Embryonic facial prominence (tissue), 1 donor: ENCODE measurements around the gene GLT6D1.

Source experiments
- DNase-seq: peaks from one replicate; pipeline ENCODE4 v3.0.0-alpha.2; 2016; ENCODE audit errors: extremely low spot score

Gene GLT6D1

DNA sequence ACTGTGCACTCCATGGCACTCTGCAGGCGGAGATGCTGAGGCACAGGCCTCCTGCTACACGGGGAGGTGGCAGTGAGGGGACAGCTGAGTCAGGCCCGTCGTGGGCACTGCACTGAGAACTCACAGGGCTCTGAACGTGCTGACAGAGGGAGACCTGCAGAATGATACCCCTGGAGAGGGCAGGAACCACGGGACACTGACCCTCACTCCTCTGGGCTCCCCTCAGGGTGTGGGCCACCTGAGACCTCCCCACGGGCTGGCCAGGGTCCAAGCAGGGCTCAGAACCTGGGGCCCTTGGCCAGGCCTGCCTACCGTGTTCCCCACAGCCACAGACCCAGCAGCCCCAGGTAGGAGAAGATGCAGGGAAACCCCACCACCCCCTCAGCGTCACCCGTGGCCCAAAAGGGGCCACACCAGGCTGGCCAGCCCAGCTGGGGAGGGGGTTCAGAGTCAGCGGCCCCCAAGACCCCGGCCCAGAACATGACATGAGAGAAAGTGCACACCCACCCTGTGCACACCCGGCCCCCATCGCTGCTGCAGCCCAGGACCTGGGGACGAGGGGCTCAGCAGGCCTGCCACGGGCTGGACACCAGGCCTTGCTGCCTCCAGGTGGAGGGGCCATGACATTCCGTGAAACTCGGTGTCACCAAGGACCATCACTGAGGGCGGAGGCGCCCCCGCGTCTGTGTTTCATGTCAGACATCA is 30.9 kb downstream of the GLT6D1 start:
- no peak for DNase-seq

DNA sequence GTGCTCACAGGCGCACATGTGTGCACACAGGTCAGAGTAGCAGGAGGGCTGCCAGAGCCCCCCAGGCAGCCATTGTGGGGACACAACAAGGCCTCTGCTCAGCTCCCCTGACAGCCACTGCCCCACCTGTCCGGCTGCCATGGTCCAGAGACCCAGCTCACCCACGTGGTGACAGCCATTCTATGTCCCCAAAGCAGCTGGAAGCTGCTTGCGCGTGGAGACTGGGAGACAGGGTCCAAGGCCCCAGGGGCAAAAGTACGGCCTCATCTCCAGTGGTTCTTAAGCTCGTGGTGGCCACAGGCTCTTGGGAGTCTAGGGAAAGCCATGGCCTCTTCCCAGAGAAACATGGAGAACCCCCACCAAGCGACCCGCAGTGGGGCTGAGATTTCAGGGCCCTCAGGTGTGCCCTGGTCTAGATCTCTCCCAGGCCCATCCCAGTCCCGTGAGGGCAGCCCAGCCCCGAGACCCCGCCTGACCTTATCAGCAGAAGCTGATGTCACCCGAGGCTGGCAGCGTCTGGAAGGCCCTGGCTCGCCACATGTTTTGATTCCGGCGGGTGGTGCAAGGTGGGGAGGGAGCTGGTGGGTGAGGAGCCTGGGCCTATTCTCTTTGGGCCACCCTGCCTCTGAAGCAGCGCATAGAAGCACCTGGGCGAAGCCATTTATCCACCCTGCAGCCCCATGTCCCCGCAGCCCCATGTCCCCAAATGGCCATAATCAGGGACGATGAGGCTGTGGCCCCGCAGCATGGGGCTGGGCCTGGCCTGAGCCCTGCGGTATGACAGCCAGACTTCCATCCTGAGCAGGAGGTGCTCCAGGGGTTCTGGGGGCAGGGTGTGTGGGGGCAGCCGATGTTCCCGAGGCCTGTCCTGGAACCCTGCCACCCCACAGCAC is 31.7 kb downstream of the GLT6D1 start:
- no peak for DNase-seq

DNA sequence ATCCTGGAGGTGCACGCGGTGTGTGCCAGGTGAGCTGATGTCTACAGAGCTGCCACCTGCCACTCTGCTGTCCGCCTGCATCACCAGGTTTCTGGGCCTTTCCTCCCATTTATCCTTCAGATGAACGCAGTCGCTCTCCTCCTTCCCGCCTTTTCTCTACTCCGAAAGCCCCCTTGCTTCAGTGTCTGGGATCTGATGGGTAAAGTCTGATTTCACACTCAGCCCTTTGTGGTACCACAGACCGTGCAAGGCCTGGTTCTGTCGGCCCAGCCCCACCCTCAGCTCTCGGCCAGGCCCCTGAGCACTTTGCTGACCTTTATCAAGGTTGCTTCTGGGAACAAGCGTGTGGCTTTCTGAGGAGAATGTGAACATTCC is 32.5 kb downstream of the GLT6D1 start:
- no peak for DNase-seq

DNA sequence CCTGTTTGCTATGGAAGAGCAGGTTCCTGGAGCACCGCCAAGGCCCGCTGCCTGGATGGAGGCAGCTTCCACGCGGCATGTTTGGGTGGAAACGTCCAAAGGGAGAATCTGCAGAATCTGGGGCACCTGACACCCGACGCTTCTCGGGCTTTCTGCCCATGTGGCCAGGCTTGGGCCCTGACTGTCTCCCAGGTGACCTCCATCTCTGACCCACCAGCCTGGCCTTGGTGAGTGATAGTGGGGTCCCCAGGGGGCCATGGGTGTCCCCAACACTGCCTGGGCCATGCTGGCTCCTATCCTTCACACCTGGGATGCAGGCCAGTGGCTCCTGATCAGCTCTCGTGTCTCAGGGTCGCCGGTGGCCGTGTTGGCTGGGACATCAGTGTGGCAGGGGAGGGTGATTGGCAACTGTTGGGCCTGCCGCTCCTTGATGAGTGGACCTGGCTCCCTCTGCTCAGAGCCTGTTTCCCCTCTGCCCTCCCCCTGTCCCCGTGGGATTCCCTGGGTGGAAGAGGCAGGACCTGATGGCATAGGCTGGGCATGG is 34.0 kb downstream of the GLT6D1 start:
- DNase-seq = no peak

DNA sequence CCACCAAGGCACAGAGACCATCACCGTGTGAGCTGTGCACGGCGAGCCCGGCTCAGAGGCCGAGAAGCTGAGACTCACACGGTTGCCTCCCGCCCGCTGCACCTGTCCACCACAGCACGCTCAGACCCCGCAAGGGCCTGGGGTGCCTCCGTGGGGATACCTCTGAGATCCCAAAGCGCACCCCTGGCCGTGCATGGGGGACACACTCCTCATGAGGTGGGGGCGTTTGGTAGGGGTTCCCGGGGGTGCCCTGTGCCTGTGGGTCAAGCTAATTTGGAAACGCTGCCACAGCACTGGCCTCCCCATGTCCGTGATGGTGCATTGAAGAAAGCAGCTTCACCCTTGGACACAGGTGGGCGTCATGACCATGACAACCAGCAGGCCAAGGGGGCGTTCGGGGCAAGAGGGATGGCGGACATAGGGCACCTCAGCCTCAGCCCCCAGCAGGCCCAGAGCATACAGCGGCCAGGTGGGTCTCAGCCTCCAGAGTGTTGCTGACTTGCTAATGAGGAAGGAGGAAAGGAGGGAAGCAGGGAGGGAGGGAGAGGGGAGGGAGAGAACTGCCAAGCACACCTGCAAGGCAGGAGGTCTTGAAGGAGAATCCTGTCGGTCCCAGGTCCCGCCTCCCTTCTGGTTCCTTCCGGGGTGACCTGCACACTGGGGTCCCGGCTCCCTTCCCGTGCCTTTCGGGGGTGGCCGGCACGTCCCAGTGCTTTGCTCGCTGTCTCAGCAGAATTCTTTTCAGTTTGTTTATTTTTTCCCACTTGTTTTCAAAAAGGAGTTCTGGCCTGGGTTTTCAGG is 34.7 kb downstream of the GLT6D1 start:
- no peak for DNase-seq

DNA sequence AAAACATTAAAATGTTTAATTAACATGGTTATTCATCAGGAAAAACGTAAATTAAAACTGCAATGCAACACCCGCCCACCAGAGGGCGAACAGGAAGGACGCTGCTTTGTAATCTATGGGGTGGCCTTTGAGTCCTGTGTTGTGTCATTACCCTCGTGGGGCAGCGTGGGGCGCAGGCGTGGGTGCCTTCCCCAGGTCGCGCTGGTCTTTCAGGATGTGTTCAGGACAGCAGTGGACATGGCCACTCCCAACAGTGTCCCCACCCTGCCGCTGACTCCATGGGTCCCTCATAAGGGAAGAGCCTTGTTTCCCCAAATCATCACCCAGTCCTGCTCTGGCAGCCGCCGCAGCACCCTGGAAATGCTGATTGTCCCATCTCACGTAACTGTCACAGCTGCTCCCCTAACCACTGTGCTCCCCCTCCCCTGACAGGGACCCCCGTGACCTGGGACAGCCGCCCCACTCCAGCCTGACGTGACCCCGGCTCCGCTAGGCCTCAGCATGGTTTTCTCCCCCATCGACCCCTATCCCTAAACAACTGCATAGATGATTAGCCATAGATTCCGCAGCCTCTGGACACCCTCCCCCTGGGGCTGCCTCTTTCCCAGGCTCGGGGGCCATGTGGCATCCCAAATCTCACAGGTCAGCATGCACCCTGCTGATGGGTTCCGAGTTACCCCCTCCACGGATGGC is 36.4 kb downstream of the GLT6D1 start:
- DNase-seq = no peak

DNA sequence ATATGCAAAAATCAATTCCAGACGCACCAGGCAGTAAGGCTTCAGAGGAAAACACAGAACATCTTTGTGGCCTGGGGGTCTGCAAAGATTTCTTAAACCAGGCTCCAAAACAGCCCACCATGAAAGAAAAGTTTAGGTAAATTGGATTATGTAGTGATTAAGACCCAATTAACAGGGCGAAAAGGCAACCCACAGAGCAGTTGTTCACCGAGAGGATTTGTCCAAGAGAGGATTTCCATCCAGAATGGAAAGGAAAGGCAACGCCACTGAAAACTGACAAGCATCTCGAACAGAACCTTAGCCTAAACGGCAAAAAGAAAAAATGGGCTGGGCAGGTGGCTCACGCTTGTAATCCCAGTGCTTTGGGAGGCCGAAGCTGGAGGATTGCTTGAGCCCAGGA is 37.4 kb downstream of the GLT6D1 start:
- DNase-seq = no peak

DNA sequence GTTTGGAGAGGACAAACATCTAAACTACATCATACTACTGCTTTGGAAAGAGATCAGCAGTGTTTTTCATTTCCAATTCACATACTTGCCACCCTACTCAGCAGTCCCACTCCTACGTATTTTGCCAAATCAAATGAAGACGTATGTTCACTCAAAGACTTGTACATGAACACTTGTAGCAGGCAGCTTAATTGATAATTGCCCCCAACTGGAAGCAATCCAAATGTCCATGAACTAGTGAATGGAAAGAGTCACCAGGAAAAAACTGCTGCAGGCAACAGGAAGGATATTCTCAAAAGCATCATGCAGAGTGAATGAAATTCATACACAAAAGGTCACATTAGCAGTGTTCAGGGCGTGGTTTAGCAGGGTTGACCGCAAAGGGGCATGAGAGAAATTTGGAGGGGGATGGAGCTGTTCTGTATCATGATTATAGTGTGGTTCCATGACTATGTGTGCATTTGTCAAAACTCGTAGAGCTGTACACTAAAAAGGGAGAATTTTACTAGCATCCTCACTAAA is 39.0 kb downstream of the GLT6D1 start:
- DNase-seq = no peak

DNA sequence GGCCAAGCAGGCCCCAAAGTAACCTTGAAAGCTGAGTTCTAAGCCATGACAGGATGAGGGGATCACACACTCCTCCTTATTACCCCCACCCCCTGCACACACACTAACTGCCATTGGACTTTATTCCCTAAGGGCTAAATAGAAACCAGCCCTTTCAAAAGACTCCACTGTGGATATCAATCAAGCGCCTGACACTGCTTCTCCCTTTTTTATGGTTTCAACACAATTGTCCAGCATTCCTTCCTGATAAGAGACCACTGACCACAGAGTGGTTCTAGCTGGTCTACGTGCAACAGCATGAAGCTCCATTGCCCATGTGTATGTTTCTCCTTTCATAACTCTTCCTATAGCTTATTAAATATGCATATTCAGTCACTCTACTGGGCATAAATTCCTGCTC is 43.1 kb downstream of the GLT6D1 start:
- DNase-seq = no peak

DNA sequence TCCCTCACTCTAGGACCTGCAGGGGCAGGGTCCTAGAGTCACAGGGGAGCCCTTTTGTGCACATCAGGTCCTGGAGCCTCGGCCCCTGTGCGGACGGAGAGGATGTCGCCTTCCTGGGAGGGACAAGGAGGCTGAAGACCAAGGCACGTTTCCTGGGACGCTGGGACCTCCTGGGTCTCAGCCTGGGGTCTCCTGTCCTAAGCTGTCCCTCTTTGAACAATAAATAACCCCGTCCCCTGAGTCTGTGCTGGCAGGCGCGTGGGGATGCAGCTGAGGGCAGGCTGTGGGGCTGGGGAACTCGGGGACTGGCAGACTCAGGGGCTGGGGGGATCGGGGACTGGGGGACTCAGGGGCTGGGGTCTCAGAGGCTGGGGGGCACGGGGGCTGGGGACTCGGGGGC is 46.7 kb downstream of the GLT6D1 start:
- DNase-seq = no peak

DNA sequence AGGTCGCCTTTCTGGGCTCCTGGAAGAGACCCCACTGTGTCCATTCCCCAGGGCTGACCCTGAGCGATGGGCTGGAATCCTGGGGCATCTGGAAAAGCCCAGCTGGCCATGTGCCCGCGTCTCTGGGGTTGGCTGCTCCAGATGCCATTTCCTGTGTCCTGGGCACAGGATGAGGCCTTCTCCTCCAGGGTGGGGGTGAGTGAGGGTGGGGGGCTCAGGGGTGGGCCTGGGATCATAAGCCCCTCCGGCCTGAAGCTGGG is 47.1 kb downstream of the GLT6D1 start:
- DNase-seq = no peak

DNA sequence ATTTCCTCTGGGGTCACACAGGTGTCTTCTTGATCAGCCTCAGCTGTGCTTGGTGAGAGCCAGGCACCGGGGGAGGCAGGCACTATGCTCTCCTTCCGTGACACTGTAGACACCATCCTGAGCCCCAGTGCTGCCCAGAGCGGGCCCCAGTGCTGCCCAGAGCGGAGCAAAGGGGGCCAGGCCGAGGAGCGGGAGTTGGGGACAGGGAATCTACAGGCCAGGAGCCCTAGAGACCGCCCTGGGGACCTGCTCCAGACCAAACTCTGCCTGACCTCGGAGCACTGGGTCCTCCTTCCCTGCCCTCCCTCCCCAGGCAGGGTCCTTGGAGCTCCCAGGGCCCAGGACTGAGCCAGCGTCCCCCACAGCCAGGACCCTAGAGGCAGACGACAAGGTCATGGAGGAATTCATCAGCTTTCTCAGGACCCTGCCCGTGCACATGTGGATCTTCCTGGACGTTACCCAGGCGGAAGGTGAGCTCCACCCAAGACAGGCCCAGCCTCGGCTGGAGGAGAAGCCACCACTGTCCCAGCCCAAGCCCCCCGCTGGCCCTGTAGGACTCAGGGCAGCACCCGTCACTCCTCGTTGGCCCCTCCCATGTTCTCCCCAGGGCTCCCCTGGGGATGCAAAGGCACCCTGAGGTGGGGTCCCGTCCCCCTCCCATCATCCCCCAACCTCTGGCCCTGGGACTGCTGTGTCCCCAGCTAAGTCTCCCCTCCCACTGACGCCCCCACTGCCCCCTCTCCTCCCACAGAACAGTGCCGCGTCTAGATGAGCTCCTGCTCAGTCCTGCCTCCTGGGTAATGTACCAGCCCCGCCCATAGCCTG is 47.6 kb downstream of the GLT6D1 start:
- DNase-seq = no peak

DNA sequence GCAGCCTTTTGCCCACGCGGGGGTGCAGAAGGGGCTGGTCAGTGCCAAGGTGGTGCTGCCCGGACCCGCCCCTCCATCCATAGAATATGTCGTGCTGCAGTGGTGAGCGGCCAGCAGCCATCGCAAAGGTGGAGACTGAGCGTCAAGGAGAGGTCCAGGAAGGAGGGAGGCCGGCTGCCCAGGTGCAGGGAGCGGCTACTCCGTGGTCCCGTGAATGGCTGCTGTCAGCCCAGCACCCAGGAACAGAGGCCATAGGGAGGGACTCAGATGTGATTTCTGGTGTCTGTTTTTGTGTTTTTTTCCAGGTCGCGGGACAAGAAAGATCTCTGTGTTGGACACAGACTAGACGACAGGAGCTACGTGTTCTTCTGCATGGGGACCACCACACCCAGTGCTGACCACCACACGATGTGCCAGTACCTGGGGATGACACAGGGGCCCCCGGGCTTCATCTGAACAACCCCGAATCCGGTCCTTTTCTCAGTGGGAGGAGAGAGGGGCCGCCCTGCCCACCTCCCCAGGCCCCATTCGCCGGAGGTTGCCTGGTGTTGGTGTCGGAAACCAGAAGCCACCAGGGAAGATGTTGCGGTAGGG is 48.8 kb downstream of the GLT6D1 start:
- DNase-seq = no peak

DNA sequence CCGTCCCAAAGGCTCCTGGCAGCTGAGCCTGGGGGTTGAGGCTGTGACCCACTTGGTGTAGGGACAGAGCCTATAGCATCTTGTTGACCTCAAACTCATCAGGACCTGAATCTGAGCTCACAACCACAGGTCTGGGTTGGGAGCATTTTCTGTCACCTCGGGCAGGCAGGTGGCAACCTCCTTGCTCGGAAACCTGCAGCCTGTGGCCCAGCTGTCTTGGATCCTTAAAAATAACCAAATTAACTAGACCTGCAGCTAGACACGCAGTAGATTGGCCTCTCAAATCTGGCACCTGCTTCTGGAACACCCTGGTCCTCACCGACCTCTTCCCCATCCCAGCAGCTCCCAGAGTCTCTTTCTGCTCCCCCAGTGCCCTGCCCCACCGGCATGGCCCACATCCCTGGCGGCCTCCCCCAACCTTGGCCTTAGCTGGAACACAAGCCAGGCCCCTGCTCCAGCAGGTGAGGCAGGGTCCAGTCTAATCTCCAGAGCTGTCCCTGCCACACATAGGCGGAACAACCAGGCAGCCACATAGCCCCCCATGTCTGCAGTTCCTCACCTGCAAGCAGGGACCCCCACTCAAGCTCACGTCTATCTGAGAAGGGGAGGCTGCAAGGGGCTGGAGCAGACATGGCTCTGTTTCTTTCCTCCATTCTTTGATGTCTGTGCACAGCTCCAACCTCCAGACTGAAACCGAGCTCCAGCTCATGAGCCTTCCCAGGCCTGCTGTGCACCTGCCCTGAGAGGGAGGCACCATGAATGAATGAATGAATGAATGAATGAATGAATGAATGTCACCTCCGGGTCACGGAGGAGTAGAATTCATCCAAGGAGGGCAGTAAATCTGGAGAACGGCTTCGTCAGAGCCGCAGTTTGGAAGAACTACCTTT is 49.5 kb downstream of the GLT6D1 start:
- DNase-seq = no peak

DNA sequence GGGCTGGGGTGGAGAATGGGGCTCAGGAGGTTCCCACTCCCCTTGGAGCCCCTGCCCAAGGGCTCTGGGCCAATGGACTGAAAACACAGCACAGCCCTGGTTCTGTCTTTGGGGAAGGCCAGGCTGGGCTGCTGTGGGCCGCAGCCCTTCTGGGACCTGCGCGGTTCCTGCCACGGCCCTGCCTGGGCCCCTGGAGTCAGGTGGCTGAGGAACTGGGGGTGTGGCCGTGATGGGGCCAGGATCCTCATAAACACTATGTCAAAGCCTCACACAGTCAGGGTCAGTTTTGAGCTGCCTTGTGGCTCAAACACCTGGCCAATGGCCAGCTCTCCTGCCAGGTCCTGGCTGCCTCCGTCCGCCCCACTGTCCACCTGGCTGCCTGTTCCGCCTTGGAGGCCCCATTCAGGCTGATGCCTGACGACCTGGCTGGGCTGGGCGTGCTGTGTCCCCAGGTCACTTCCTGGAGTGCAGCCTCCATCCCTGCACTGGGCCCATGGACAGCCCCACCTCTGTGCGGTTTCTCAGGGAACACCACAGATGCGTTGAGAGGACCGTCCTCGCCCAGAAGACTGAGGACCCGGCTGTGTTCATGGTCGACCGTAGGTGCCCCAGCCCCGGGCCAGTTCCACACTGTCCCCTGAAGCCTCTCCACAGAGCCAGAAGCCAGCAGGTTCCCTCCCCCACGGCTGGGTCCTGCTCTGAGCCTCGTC is 50.3 kb downstream of the GLT6D1 start:
- DNase-seq = no peak

DNA sequence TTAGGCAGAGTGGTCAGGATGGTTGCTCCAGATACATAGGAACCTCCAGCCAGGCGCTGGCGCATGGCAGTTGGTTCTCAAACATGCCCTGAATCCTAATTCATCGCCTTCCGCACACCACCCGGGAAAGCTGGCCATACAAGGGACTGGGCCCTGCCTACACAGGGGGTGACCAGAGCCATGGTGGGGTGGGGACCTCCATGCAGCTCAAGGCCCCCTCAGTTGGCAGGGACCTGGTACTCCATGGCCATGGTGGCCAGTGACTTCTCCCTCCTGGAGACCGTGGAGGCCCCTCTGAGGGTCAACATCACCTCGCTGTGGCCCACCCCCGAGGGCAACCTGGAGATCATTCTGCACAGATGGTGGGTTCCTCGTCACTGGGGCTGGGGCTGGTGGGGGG is 51.0 kb downstream of the GLT6D1 start:
- no peak for DNase-seq

DNA sequence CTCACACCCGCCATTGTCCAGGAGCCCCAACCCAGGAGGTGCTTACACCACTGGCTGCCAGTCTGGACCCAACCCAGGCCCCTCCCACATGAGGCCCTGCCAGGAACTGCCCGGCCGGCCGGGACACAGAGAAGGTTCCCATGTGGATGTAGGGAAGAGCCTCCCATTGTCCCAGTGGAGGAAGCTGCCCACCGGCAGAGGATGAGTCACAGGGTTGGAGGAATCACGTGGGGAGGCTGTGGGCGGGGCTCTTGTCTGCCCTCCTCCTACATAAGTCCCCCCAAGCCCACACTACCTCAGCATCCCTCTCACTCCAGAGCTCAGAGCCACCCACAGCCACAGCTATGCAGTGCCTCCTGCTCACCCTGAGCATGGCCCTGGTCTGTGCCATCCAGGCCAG is 51.7 kb downstream of the GLT6D1 start:
- no peak for DNase-seq

DNA sequence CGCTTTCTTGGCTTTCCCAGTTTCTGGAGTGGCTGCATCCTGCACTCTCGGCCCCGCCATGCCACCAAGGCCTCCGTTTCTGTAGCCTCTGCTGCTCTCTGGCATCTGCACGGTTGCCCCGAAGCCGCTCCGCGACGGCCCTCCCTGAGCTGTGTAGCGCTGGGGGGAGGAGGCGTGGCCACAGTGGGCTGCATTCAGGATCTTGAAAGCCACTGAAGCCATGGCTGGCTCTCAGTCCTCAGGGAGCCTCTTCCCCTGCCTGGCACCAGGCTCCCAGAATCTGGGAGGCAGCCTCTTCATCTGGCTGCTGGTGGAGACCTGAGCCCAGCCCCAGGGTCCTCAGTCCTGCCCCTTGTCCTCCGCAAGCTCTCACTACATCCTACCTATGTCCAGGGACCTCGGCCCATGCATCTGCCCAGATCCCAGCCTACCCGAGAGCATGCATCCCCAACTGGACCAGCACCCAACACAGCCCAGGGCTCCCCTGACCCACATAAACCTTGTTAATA is 52.7 kb downstream of the GLT6D1 start:
- DNase-seq = no peak
